OCI-LY7 (cell line): ENCODE measurements around the gene PIK3CG. TPM values are rescaled to one million over a fixed set of nuclear protein-coding genes. Genes with fewer than 3 reads are reported as not detected.
A peak's percentile ranks its signal among the peaks of the same experiment; 100 is the strongest.

Experiments
- BruUV-seq: library from RNA; stranded (reverse); fragments of 400-500 nt; replicated peaks from 2 replicates; lab custom pipeline; 2021; lab: Mats Ljungman, UMichigan
- CTCF ChIA-PET: fragments of 300-600 bp; sonication (Branson Sonifier 250); formaldehyde crosslinking; loops from one replicate; lab custom pipeline; 2022; ENCODE audit warnings: antibody characterized with exemption; ENCODE audit not compliant: unreplicated experiment; lab: Charles Lee
- POLR2A ChIA-PET: fragments of 300-600 bp; sonication (Branson Sonifier 250); formaldehyde crosslinking; loops from one replicate; lab custom pipeline; 2022; ENCODE audit warnings: antibody characterized with exemption; lab: Charles Lee
- DNase-seq: peaks from one replicate; pipeline ENCODE4 v3.0.0-alpha.2; 2015; ENCODE audit warnings: low spot score
- H2AFZ ChIP-seq: fragments of 200-600 bp; sonication (generic), shearing (Covaris generic); 2 replicates; pipeline ENCODE4 v1.6.1; 2014; ENCODE audit warnings: mild to moderate bottlenecking, antibody characterized with exemption, low read length, moderate library complexity
- H3K27ac ChIP-seq: fragments of 200-600 bp; sonication (generic); 2 replicates; pipeline ENCODE4 v1.5.1; 2014; ENCODE audit warnings: mixed run types, low read depth, mild to moderate bottlenecking, moderate library complexity, low read length, inconsistent platforms; ENCODE audit not compliant: poor library complexity, severe bottlenecking
- H3K36me3 ChIP-seq: fragments of 200-600 bp; sonication (generic); 2 replicates; pipeline ENCODE4 v1.6.1; 2014; ENCODE audit warnings: mild to moderate bottlenecking, antibody characterized with exemption, low read length, moderate library complexity, mixed read lengths; ENCODE audit not compliant: insufficient read depth
- H3K4me1 ChIP-seq: fragments of 200-600 bp; sonication (generic); 2 replicates; pipeline ENCODE4 v1.5.1; 2014; ENCODE audit warnings: mild to moderate bottlenecking, low read length; ENCODE audit not compliant: insufficient read depth, poor library complexity, severe bottlenecking
- H3K4me2 ChIP-seq: fragments of 200-600 bp; sonication (generic); 2 replicates; pipeline ENCODE4 v1.6.1; 2014; ENCODE audit warnings: mild to moderate bottlenecking, low read length
- H3K4me3 ChIP-seq: fragments of 200-600 bp; sonication (generic); 2 replicates; pipeline ENCODE4 v1.5.1; 2014; ENCODE audit warnings: mild to moderate bottlenecking, low read depth, low read length; ENCODE audit not compliant: poor library complexity, severe bottlenecking
- H3K79me2 ChIP-seq: fragments of 200-600 bp; sonication (generic); 2 replicates; pipeline ENCODE4 v1.6.1; 2016; ENCODE audit warnings: low read depth, mild to moderate bottlenecking, low read length, moderate library complexity, mixed read lengths; ENCODE audit not compliant: insufficient read depth
- H3K9me2 ChIP-seq: fragments of 200-600 bp; sonication (generic); 2 replicates; pipeline ENCODE4 v1.6.1; 2016; ENCODE audit warnings: mild to moderate bottlenecking, low read length, mixed read lengths; ENCODE audit not compliant: insufficient read depth
- H3K9me3 ChIP-seq: fragments of 200-600 bp; sonication (generic); 2 replicates; pipeline ENCODE4 v1.6.1; 2014; ENCODE audit warnings: mild to moderate bottlenecking, mixed run types, low read length, mixed read lengths
- H4K20me1 ChIP-seq: fragments of 200-600 bp; sonication (generic); 2 replicates; pipeline ENCODE4 v1.6.1; 2014; ENCODE audit warnings: mild to moderate bottlenecking, antibody characterized with exemption, low read length, moderate library complexity, mixed read lengths; ENCODE audit not compliant: insufficient read depth
- CTCF ChIP-seq: fragments of 200-600 bp; sonication (generic); conservative IDR thresholded peaks from 2 replicates; pipeline ENCODE4 v1.5.1; 2014; ENCODE audit warnings: mild to moderate bottlenecking, antibody characterized with exemption, low read length, moderate library complexity, mixed read lengths
- EZH2phosphoT487 ChIP-seq: fragments of 200-600 bp; sonication (generic); IDR thresholded peaks from 2 replicates; pipeline ENCODE4 v1.6.1; 2018; ENCODE audit warnings: low read depth, borderline replicate concordance, mild to moderate bottlenecking, mixed run types, antibody characterized with exemption, low read length, moderate library complexity, mixed read lengths
- intact Hi-C: fragments of 100-400 bp; cut with micrococcal nuclease; formaldehyde crosslinking; loops from one replicate; pipeline ENCODE4 v1.10.0; 2022; ENCODE audit not compliant: unreplicated experiment
- total RNA-seq, 2 experiments: library from RNA; depleted of rRNA in 1 of 2; stranded (reverse); fragments of >200 nt in 1 of 2; shearing (Covaris generic) in 1 of 2; gene quantifications; 2 replicates each; pipeline ENCODE4 v1.2.3, GENCODE V29; 2014 to 2022

PIK3CG gene
- total RNA-seq, 2 experiments from 2014 or later = 22.8 to 47.2 TPM

- Histone ChIP-seq H3K4me3 (no peak overlapping the region), H2AFZ (no peak overlapping the region), H4K20me1 (no peaks in the 10 kb centered on the region), H3K9me2 (no peaks in the 10 kb centered on the region), H3K9me3 (no peaks in the 10 kb centered on the region), H3K79me2 (peaks cover 3% of the 10 kb centered on the region; the same call in 1 of the 2 replicates), H3K36me3 (peaks cover 97% of the 10 kb centered on the region), H3K27ac (no peak overlapping the region), H3K4me2 (peak overlapping the region; percentile 2; the same call in 1 of the 2 replicates), H3K4me1 (peaks cover 38% of the 10 kb centered on the region)
- TF ChIP-seq EZH2phosphoT487 (no peak), CTCF (no peak)
- BruUV-seq = no TSS peak
- ChIA-PET POLR2A (interaction anchor here (0.8 to 1.2 kb wide), 3 partner anchors 10 to 203 kb away, joined by 3 to 4 read pairs (median 3); no protein-coding TSS in a partner anchor), CTCF (no interaction called here)
- no peak for DNase-seq
- intact Hi-C loops = no loop called here
These were observed 13.8 kb downstream of the PIK3CG start for GRCh38 chr7:106878748-106879439.

- DNase-seq = no peak
- Histone ChIP-seq H3K4me2 (no peak overlapping the region), H3K36me3 (peaks cover 99% of the 10 kb centered on the region), H3K9me2 (no peaks in the 10 kb centered on the region), H3K4me1 (peaks cover 55% of the 10 kb centered on the region), H3K27ac (no peak overlapping the region), H3K4me3 (no peak overlapping the region), H3K9me3 (no peaks in the 10 kb centered on the region), H4K20me1 (no peaks in the 10 kb centered on the region), H3K79me2 (no peaks in the 10 kb centered on the region; the same call in 1 of the 2 replicates), H2AFZ (no peak overlapping the region)
- ChIA-PET POLR2A (interaction anchor here (0.7 to 2.1 kb wide), 2 partner anchors 11 to 12 kb away, joined by 3 to 8 read pairs; no protein-coding TSS in a partner anchor), CTCF (no interaction called here)
- TF ChIP-seq CTCF = no peak
- TF ChIP-seq EZH2phosphoT487 = no peak
- intact Hi-C loops = no loop called here
- BruUV-seq = no TSS peak
These were observed 16.9 kb downstream of the PIK3CG start for GRCh38 chr7:106881984-106882383.

GRCh38 chr7:106883456-106884026 lies 18.5 kb downstream of the PIK3CG start:
- BruUV-seq = no TSS peak

More at GRCh38 chr7:106883456-106884026, 18.5 kb downstream of the PIK3CG start:
- H3K9me3 ChIP-seq = no peaks in the 10 kb centered on the region
- H3K79me2 ChIP-seq = no peaks in the 10 kb centered on the region
- H3K9me2 ChIP-seq = no peaks in the 10 kb centered on the region
- TF ChIP-seq EZH2phosphoT487 (no peak), CTCF (no peak)
- peaks cover 98% of the 10 kb centered on the region for H3K36me3 ChIP-seq
- POLR2A ChIA-PET = interaction anchor here (0.7 to 2.1 kb wide), 4 partner anchors 12 to 78 kb away, joined by 3 to 10 read pairs (median 6); no protein-coding TSS in a partner anchor
- peak overlapping the region; percentile 58 for H3K4me2 ChIP-seq
- H4K20me1 ChIP-seq = no peaks in the 10 kb centered on the region
- CTCF ChIA-PET = no interaction called here
- intact Hi-C loops = no loop called here
- H3K4me1 ChIP-seq = peaks cover 52% of the 10 kb centered on the region
- H2AFZ ChIP-seq = peak overlapping the region; percentile 14; the same call in 1 of the 2 replicates
- H3K4me3 ChIP-seq = peak overlapping the region; percentile 27
- H3K27ac ChIP-seq = peak overlapping the region; percentile 52
- DNase-seq = peak; percentile 66
